DMS153 treated with DMSO at 0.1 percent for 48 hours (cell line): ENCODE results near the gene OTUB1.

Source experiments
- DNase-seq: peaks from one replicate; lab custom pipeline; 2025; ENCODE audit not compliant: unreplicated experiment; lab: John Stamatoyannopoulos, UW

The OTUB1 gene

GRCh38 chr11:63974259-63975143 lies 11.7 kb upstream of the OTUB1 start, which contains the start of gene COX8A:
Gene COX8A, plus strand, starts transcription at chr11:63974620. Its CDS starts 61 bp downstream, at chr11:63974681.
- DNase-seq = peak; percentile 99

- DNase-seq = no peak
Observed at GRCh38 chr11:63978551-63979239, 7.5 kb upstream of the OTUB1 start.

GRCh38 chr11:63979426-63979825 lies 6.8 kb upstream of the OTUB1 start:
- no peak for DNase-seq

- no peak for DNase-seq
Observed at GRCh38 chr11:63985812-63986155, 454 bp upstream of the OTUB1 start.

- DNase-seq = no peak
Observed at GRCh38 chr11:63986932-63987513, 785 bp downstream of the OTUB1 start.

GRCh38 chr11:63991558-63991957 lies 5.3 kb downstream of the OTUB1 start:
- no peak for DNase-seq

GRCh38 chr11:63993100-63993499 lies 6.9 kb downstream of the OTUB1 start:
- DNase-seq = no peak

GRCh38 chr11:63993993-63994392 lies 7.8 kb downstream of the OTUB1 start:
- DNase-seq = no peak

GRCh38 chr11:63996512-63996911 lies 10.3 kb downstream of the OTUB1 start:
- no peak for DNase-seq

GRCh38 chr11:63997104-63997700 lies 11.0 kb downstream of the OTUB1 start:
- no peak for DNase-seq

- DNase-seq = no peak
Observed at GRCh38 chr11:63997801-63998337, 11.6 kb downstream of the OTUB1 start.

GRCh38 chr11:63998558-63999348 lies 12.5 kb downstream of the OTUB1 start:
- DNase-seq = peak; percentile 78

GRCh38 chr11:63999349-64000025 lies 13.2 kb downstream of the OTUB1 start:
- DNase-seq = peak; percentile 82

GRCh38 chr11:64000026-64000739 lies 13.9 kb downstream of the OTUB1 start:
- peak; percentile 35 for DNase-seq

GRCh38 chr11:64000740-64001483 lies 14.7 kb downstream of the OTUB1 start:
- DNase-seq = no peak

GRCh38 chr11:64001484-64002420 lies 15.5 kb downstream of the OTUB1 start:
- DNase-seq = no peak

GRCh38 chr11:64003807-64004589 lies 17.8 kb downstream of the OTUB1 start:
- DNase-seq = no peak
